ENCODE measurements around the gene PROP1.
"Not testable (repeated sequence)": the region's sequence is repeated elsewhere in the genome, so short reads cannot be mapped to it uniquely, and the experiment has no call there.

Gene PROP1

GRCh38 chr5:177958696-177959095, 37.3 kb downstream of the PROP1 start:
- no peak for DNase-seq (ENCODE audit: low spot score)
- TF ChIP-seq, protein P1, sequence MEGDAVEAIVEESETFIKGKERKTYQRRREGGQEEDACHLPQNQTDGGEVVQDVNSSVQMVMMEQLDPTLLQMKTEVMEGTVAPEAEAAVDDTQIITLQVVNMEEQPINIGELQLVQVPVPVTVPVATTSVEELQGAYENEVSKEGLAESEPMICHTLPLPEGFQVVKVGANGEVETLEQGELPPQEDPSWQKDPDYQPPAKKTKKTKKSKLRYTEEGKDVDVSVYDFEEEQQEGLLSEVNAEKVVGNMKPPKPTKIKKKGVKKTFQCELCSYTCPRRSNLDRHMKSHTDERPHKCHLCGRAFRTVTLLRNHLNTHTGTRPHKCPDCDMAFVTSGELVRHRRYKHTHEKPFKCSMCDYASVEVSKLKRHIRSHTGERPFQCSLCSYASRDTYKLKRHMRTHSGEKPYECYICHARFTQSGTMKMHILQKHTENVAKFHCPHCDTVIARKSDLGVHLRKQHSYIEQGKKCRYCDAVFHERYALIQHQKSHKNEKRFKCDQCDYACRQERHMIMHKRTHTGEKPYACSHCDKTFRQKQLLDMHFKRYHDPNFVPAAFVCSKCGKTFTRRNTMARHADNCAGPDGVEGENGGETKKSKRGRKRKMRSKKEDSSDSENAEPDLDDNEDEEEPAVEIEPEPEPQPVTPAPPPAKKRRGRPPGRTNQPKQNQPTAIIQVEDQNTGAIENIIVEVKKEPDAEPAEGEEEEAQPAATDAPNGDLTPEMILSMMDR (IDR thresholded peaks at IDR 0.05; ENCODE audit: borderline replicate concordance, control extremely low read depth, extremely low read depth, insufficient read depth, missing control alignments), result no peak
- in situ Hi-C loops (cut with MboI; ENCODE audit: low sequenced_read_pairs, unreplicated experiment), result no loop called here

DNA sequence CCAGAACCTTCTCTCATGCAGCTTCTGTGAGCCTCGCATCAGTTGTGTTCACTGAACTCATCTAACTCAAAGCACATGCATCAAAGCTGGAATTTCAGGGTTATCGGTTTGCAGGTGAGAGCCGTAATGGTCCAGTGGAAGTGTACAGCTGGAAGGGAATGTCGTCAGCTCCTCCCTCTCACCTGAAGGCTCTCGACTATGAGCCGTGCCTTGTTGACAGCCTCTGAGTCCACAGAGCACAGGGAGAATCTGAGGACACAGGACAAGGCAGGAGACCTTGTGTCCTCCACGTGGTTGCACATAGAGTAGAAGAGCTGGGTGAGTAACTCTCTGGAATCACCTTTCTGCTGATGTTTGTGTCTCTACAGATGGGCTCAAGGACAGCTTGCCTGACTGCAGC, 38.8 kb downstream of the PROP1 start:
- in situ Hi-C loops (cut with MboI; ENCODE audit: low sequenced_read_pairs, unreplicated experiment), result no loop called here
- TF ChIP-seq, protein P1 (IDR thresholded peaks at IDR 0.05; ENCODE audit: borderline replicate concordance, control extremely low read depth, extremely low read depth, insufficient read depth, missing control alignments), result no peak
- no peak for DNase-seq (ENCODE audit: low spot score)

GRCh38 chr5:177953101-177953500, 42.9 kb downstream of the PROP1 start:
- DNase-seq (ENCODE audit: low spot score); in situ Hi-C loops (cut with MboI; ENCODE audit: low sequenced_read_pairs, unreplicated experiment): not testable (repeated sequence)

DNA sequence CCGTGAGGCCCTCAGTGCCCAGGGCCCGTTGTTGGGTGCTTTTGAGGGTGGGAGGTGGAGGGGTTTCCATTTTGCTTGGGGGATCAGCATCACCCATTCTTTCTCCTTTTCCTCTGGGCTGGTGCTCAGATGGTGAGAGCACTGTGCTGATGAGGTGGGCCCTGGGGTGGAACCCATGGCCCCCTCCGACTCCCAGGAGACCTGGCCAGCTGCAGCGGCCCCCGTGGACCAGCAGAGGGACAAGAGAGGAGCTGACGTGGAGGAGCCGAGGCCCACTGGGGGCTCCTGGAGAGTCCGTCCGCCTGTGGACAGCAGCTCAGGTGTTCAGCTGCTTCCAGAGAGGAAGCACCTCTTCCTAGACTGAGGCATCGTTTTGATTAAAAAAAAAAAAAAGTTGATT, 46.4 kb downstream of the PROP1 start:
- in situ Hi-C loops (cut with MboI; ENCODE audit: low sequenced_read_pairs, unreplicated experiment); DNase-seq (ENCODE audit: low spot score): not testable (repeated sequence)

- in situ Hi-C loops (cut with MboI; ENCODE audit: low sequenced_read_pairs, unreplicated experiment), result not testable (repeated sequence)
These were observed 47.0 kb downstream of the PROP1 start for GRCh38 chr5:177949065-177949464.

GRCh38 chr5:177947912-177948311, 48.1 kb downstream of the PROP1 start:
- in situ Hi-C loops (cut with MboI; ENCODE audit: low sequenced_read_pairs, unreplicated experiment); DNase-seq (ENCODE audit: low spot score): not testable (repeated sequence)

More at GRCh38 chr5:177949065-177949464, 47.0 kb downstream of the PROP1 start:
- DNase-seq (ENCODE audit: low spot score), result not testable (repeated sequence)

GRCh38 chr5:177945601-177946283, 50.3 kb downstream of the PROP1 start:
- peak; percentile 39 for DNase-seq (ENCODE audit: low spot score)
- in situ Hi-C loops (cut with MboI; ENCODE audit: low sequenced_read_pairs, unreplicated experiment), result not testable (repeated sequence)

DNA sequence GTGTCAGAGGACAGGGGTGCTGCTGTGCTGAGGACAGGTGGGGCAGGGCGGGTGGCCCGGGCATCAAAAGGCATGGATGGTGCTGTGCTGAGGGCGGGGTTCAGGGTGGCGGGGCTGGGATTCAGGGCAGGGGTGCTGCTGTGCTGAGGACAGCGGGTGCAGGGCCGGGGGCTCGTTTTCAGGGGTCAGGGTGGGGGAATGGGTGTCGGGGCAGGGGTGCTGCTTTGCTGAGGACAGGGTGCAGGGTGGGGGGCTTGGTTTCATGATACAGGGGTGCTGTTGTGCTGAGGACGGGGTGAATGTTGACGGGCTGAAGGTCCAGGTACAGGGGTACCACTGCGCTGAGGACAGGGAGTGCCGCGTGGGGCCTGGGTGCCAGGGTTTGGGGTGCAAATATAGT, 50.9 kb downstream of the PROP1 start:
- in situ Hi-C loops (cut with MboI; ENCODE audit: low sequenced_read_pairs, unreplicated experiment), result not testable (repeated sequence)

GRCh38 chr5:177943805-177944736, 52.0 kb downstream of the PROP1 start:
- DNase-seq (ENCODE audit: low spot score), result peak; percentile 45
- in situ Hi-C loops (cut with MboI; ENCODE audit: low sequenced_read_pairs, unreplicated experiment), result not testable (repeated sequence)

More for the DNA sequence above, 50.9 kb downstream of the PROP1 start:
- DNase-seq (ENCODE audit: low spot score), result not testable (repeated sequence)

GRCh38 chr5:177942896-177943295, 53.1 kb downstream of the PROP1 start:
- in situ Hi-C loops (cut with MboI; ENCODE audit: low sequenced_read_pairs, unreplicated experiment); DNase-seq (ENCODE audit: low spot score): not testable (repeated sequence)

Data from GM13976 (cell line).